HFF-Myc (cell line): ENCODE measurements around the gene DLG2.
"Not testable (repeated sequence)": the region's sequence is repeated elsewhere in the genome, so short reads cannot be mapped to it uniquely, and the experiment has no call there.

Source experiments
- DNase-seq: peaks from one replicate; pipeline ENCODE4 v3.0.0-alpha.2; 2011; ENCODE audit warnings: low read depth; ENCODE audit errors: extremely low read depth
- H3K4me3 ChIP-seq: replicated peaks from 2 replicates; pipeline ENCODE4 v1.5.1; 2011; ENCODE audit warnings: low read depth, mild to moderate bottlenecking, control low read depth, low read length
- CTCF ChIP-seq: IDR thresholded peaks from 2 replicates; pipeline ENCODE4 v1.5.1; 2012; ENCODE audit warnings: mild to moderate bottlenecking, low read depth, low read length, control low read depth; ENCODE audit errors: missing control alignments

DLG2 gene

GRCh38 chr11:83427943-83428342, 2199.2 kb downstream of the DLG2 start:
- no peak for TF ChIP-seq CTCF
- no peak for DNase-seq

GRCh38 chr11:83427501-83427900, 2199.6 kb downstream of the DLG2 start:
- no peak for TF ChIP-seq CTCF
- no peak overlapping the region for H3K4me3 ChIP-seq
- no peak for DNase-seq

More at GRCh38 chr11:83427943-83428342, 2199.2 kb downstream of the DLG2 start:
- H3K4me3 ChIP-seq: no peak overlapping the region

GRCh38 chr11:83425137-83425466, 2202.0 kb downstream of the DLG2 start:
- no peak overlapping the region for H3K4me3 ChIP-seq
- TF ChIP-seq CTCF: no peak
- no peak for DNase-seq

GRCh38 chr11:83424376-83425136, 2202.6 kb downstream of the DLG2 start:
- no peak for TF ChIP-seq CTCF

DNA sequence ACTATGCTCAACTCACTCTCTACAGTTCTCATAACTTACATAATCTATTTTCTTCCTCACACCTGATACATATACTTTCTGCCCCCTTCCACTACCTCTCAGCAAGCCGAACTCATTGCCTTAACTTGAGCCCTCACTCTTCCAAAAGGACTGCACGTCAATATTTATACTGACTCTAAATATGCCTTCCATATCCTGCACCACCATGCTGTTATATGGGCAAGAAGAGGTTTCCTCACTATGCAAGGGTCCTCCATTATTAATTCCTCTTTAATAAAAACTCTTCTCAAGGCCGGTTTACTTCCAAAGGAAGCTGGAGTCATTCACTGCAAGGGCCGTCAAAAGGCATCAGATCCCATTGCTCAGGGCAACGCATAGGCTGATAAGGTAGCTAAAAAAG, 2204.5 kb downstream of the DLG2 start:
- DNase-seq, H3K4me3 ChIP-seq: not testable (repeated sequence)

More at GRCh38 chr11:83424376-83425136, 2202.6 kb downstream of the DLG2 start:
- no peak overlapping the region for H3K4me3 ChIP-seq
- no peak for DNase-seq

DNA sequence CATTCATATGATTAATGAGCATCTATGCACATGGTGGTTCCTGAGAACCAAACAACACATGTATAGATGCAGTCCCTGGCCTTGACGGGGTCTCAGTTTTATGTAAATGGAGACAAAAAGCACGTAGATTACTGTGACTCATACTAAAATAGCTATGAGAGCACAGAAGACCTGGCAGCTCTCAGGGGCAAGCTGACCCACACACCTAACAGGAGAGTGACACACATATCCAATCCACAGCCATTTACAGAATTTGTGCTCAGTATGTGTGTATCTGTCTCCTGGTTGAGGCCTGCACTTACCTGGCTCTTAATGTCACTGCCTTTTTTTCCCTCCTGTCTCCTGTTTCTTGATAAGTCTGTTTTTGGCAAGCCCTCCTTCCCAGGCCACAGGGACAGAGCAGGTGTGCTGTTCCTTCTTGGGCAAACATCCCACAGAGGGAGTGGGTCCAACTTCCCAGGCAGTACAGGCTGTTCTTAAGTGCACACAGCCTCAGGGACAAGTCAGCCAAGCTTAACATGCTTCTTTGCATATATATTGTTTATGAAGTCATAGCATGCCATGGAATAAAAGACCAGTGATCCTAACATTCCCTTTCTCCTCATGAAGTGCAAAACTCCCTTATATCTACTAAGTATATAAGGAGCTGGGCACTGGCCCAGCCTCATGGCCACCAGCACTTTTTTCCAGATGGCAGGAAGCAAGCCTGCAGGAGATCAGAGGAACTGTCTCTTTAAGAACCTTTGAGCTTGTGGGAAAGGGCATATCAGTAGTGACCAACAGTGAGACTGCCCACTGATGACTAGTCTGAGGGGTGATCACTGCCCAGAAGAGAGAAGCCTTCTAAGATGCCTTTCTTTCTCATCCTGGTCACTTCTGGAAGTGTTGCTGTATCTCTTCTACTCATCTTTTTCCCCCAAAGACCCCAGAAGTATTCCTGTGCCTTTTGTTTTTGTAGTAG, 2216.3 kb downstream of the DLG2 start:
- DNase-seq: no peak
- no peak for TF ChIP-seq CTCF

GRCh38 chr11:83409891-83410290, 2217.3 kb downstream of the DLG2 start:
- H3K4me3 ChIP-seq: no peak overlapping the region
- DNase-seq: no peak
- TF ChIP-seq CTCF: no peak

More for the DNA sequence above, 2216.3 kb downstream of the DLG2 start:
- H3K4me3 ChIP-seq: no peak overlapping the region
